Measurements from ENCODE around the gene NAALADL2. TPM values are rescaled to one million over a fixed set of nuclear protein-coding genes. Genes with fewer than 3 reads are reported as not detected.

The NAALADL2 gene
- total RNA-seq, 1 donor from 2014 or later, result 10.4 TPM

DNA sequence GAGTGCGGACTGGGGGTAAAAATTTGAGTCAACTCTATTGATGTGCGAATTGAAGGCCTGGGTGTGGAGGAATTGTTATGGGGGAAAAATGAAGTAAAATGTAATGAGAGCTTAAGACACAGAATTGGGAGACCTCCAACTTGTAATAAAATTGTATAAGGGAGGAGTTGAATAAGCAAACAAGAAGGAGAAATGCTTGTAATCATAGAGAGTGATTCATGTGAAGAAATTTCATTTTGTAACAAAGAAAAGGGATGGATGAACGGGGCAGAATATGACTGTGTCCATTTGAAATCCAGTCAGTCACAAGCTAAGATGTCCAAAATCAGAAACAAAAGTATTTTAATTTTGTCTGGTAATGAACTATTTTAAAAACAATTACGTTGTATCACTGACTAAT, 552.3 kb downstream of the NAALADL2 start:
- Mint-ChIP-seq H3K4me3 (ENCODE audit: low read depth) (no peak overlapping the region), H3K9me3 (ENCODE audit: low read depth) (peaks cover 3% of the 10 kb centered on the region), H3K36me3 (ENCODE audit: insufficient read depth) (no peaks in the 10 kb centered on the region), H3K27me3 (no peaks in the 10 kb centered on the region), H3K4me1 (ENCODE audit: low read depth) (no peaks in the 10 kb centered on the region), H3K27ac (no peak overlapping the region)
- no peak for DNase-seq (ENCODE audit: low spot score, unreplicated experiment)
- TF ChIP-seq, protein P1, sequence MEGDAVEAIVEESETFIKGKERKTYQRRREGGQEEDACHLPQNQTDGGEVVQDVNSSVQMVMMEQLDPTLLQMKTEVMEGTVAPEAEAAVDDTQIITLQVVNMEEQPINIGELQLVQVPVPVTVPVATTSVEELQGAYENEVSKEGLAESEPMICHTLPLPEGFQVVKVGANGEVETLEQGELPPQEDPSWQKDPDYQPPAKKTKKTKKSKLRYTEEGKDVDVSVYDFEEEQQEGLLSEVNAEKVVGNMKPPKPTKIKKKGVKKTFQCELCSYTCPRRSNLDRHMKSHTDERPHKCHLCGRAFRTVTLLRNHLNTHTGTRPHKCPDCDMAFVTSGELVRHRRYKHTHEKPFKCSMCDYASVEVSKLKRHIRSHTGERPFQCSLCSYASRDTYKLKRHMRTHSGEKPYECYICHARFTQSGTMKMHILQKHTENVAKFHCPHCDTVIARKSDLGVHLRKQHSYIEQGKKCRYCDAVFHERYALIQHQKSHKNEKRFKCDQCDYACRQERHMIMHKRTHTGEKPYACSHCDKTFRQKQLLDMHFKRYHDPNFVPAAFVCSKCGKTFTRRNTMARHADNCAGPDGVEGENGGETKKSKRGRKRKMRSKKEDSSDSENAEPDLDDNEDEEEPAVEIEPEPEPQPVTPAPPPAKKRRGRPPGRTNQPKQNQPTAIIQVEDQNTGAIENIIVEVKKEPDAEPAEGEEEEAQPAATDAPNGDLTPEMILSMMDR (IDR thresholded peaks at IDR 0.05; ENCODE audit: unreplicated experiment), result no peak

DNA sequence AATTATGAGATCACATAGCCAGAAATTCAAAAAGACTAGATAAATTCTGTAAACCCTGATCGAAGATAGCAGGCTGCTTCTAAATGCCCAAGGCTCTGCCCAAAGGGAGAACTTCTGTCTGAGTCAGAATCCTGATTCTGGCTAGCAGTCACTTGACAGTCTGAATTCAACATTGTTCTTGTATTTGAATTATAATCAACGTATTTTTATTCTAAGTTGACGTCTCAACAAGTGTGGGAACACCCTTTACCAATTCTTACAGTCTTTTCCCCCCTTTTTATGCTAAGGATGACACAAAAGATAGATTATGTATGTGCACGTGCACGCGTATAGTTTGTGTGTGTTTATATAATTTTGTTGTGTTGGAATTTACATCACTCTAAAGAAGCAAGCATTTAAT, 552.8 kb downstream of the NAALADL2 start:
- no peak for DNase-seq (ENCODE audit: low spot score, unreplicated experiment)
- H3K36me3 Mint-ChIP-seq (ENCODE audit: insufficient read depth), result no peaks in the 10 kb centered on the region
- no peak overlapping the region for H3K27ac Mint-ChIP-seq
- H3K4me1 Mint-ChIP-seq (ENCODE audit: low read depth), result no peaks in the 10 kb centered on the region
- TF ChIP-seq, protein P1 (IDR thresholded peaks at IDR 0.05; ENCODE audit: unreplicated experiment), result no peak
- H3K4me3 Mint-ChIP-seq (ENCODE audit: low read depth), result no peak overlapping the region
- H3K9me3 Mint-ChIP-seq (ENCODE audit: low read depth), result peaks cover 3% of the 10 kb centered on the region
- H3K27me3 Mint-ChIP-seq, result no peaks in the 10 kb centered on the region

DNA sequence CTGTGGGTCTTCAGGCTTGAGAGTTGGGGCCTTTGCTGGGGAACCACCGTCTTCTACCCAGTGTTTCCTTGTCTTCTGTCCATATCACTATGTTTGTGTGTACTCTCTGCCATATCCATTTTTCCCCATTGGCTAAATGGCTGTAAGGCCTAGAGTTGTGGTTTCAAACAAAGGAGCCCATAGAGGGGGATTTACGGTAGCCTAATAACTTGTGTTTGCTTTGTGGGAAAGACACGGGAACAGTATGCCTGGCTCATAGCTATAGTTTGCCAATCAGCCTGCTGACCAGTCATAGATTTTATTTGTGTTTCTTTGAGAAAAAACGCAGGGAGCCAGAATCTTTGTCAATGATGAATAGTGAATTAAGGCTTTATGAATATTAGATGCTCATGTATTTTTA, 554.8 kb downstream of the NAALADL2 start:
- no peaks in the 10 kb centered on the region for H3K4me1 Mint-ChIP-seq (ENCODE audit: low read depth)
- no peak for DNase-seq (ENCODE audit: low spot score, unreplicated experiment)
- H3K36me3 Mint-ChIP-seq (ENCODE audit: insufficient read depth), result no peaks in the 10 kb centered on the region
- no peaks in the 10 kb centered on the region for H3K27me3 Mint-ChIP-seq
- TF ChIP-seq, protein P1 (IDR thresholded peaks at IDR 0.05; ENCODE audit: unreplicated experiment), result no peak
- H3K4me3 Mint-ChIP-seq (ENCODE audit: low read depth), result no peak overlapping the region
- no peaks in the 10 kb centered on the region for H3K9me3 Mint-ChIP-seq (ENCODE audit: low read depth)
- no peak overlapping the region for H3K27ac Mint-ChIP-seq

DNA sequence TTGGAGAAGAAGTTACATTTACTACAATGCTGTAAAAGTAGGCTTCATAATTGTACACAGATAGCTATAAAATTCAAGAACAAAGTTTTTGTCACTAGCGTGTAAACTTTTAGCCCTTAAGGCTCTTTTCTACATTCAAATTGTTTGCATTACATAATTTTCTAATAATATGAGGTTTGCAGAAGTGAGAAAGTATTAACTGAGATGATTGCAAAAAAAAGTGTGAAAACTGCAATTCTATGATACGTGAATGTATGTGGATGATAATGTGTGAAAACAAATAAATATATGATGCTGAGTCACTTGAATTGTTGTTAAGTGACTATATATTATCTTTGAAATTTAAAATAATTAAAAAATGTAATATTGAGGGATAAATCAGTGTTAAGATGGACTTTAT, 557.5 kb downstream of the NAALADL2 start:
- DNase-seq (ENCODE audit: low spot score, unreplicated experiment), result no peak
- no peak overlapping the region for H3K27ac Mint-ChIP-seq
- no peaks in the 10 kb centered on the region for H3K27me3 Mint-ChIP-seq
- no peak overlapping the region for H3K4me3 Mint-ChIP-seq (ENCODE audit: low read depth)
- H3K36me3 Mint-ChIP-seq (ENCODE audit: insufficient read depth), result no peaks in the 10 kb centered on the region
- no peaks in the 10 kb centered on the region for H3K9me3 Mint-ChIP-seq (ENCODE audit: low read depth)
- no peaks in the 10 kb centered on the region for H3K4me1 Mint-ChIP-seq (ENCODE audit: low read depth)
- TF ChIP-seq, protein P1 (IDR thresholded peaks at IDR 0.05; ENCODE audit: unreplicated experiment), result no peak

DNA sequence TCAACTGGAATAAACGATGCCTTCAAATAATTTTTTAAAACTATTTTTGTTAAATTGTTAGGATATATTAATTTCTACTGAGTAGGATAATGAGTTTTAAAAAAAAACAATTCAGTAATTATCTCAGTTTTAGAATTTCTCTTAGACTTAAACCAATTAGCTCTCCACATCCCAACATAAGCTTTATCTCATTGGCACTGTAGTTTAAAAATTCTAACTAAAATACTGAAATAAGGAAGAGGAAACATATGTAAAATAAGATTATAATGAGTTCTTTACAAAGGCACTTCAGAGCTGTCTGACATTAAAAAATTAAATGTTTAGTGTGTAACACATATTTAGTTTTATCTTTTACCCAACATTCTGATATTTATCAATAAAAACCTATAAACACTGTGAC, 558.3 kb downstream of the NAALADL2 start:
- Mint-ChIP-seq H3K27me3 (no peaks in the 10 kb centered on the region), H3K27ac (no peak overlapping the region), H3K4me1 (ENCODE audit: low read depth) (no peaks in the 10 kb centered on the region), H3K36me3 (ENCODE audit: insufficient read depth) (no peaks in the 10 kb centered on the region), H3K9me3 (ENCODE audit: low read depth) (no peaks in the 10 kb centered on the region), H3K4me3 (ENCODE audit: low read depth) (no peak overlapping the region)
- no peak for DNase-seq (ENCODE audit: low spot score, unreplicated experiment)
- TF ChIP-seq, protein P1 (IDR thresholded peaks at IDR 0.05; ENCODE audit: unreplicated experiment), result no peak
